ENCODE data around the gene MBL2.

DNA sequence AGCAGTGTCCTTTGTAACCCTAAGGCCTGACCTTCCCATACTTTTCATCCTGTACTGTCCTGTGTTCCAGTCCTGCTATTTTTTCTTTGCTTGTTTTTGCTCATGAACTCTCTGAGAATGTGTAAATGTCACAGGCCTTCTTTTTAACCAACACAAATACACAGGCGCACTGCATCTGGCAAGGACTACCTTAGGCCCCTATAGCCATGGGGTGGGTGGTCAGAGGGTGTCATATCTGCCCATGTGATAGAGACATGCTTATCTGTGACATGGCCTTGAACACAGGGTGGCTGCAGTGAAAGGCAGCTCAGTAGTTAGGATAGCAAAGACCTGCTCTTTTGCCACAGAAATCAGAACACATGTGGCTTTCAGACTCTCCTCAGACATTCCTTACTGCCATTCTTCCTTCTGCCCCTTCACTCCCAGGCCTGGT is 3.9 kb upstream of the MBL2 start:
- TF ChIP-seq, protein P1, sequence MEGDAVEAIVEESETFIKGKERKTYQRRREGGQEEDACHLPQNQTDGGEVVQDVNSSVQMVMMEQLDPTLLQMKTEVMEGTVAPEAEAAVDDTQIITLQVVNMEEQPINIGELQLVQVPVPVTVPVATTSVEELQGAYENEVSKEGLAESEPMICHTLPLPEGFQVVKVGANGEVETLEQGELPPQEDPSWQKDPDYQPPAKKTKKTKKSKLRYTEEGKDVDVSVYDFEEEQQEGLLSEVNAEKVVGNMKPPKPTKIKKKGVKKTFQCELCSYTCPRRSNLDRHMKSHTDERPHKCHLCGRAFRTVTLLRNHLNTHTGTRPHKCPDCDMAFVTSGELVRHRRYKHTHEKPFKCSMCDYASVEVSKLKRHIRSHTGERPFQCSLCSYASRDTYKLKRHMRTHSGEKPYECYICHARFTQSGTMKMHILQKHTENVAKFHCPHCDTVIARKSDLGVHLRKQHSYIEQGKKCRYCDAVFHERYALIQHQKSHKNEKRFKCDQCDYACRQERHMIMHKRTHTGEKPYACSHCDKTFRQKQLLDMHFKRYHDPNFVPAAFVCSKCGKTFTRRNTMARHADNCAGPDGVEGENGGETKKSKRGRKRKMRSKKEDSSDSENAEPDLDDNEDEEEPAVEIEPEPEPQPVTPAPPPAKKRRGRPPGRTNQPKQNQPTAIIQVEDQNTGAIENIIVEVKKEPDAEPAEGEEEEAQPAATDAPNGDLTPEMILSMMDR (IDR thresholded peaks at IDR 0.05) = no peak
- no peak for TF ChIP-seq POLR2A (IDR thresholded peaks at IDR 0.05)

Data from esophagus squamous epithelium (tissue), 4 donors.